ENCODE results near the gene DCXR.

DNA sequence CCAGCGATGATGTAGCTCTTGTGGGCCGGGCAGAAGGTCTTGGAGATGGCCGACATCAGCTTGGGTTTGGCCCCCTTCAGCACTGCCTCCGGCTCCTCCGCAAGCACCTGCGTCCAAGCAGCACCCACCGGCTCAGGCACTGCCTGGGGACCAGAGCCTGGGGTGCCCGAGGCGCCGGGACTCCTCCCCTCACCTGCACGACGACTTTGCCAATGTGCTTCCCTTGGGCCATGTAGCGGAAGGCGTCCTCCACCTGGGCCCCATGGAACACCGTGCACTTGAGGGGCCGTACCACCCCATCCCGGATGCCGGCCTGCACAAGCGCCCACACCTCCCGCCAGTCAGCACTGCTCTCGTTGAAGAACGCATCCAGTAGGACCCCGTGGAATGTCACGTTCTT is 45.5 kb upstream of the DCXR start:
- TF ChIP-seq POLR2AphosphoS5 (IDR thresholded peaks at IDR 0.05; ENCODE audit: low read depth, low read length) (no peak), EZH2 (IDR thresholded peaks at IDR 0.05) (no peak), EZH2phosphoT487 (IDR thresholded peaks at IDR 0.05; ENCODE audit: borderline replicate concordance) (no peak), ZFX (IDR thresholded peaks at IDR 0.05) (no peak), POLR2A (IDR thresholded peaks at IDR 0.05; ENCODE audit: borderline replicate concordance, extremely low read depth, insufficient read depth, insufficient read length) (no peak), YY1 (IDR thresholded peaks at IDR 0.05; ENCODE audit: extremely low read depth, insufficient replicate concordance, low read depth, low read length) (no peak), ELF1 (IDR thresholded peaks at IDR 0.05; ENCODE audit: borderline replicate concordance, low read depth) (no peak), SP1 (IDR thresholded peaks at IDR 0.05; ENCODE audit: low read depth) (no peak)
- TF ChIP-seq, protein P1, sequence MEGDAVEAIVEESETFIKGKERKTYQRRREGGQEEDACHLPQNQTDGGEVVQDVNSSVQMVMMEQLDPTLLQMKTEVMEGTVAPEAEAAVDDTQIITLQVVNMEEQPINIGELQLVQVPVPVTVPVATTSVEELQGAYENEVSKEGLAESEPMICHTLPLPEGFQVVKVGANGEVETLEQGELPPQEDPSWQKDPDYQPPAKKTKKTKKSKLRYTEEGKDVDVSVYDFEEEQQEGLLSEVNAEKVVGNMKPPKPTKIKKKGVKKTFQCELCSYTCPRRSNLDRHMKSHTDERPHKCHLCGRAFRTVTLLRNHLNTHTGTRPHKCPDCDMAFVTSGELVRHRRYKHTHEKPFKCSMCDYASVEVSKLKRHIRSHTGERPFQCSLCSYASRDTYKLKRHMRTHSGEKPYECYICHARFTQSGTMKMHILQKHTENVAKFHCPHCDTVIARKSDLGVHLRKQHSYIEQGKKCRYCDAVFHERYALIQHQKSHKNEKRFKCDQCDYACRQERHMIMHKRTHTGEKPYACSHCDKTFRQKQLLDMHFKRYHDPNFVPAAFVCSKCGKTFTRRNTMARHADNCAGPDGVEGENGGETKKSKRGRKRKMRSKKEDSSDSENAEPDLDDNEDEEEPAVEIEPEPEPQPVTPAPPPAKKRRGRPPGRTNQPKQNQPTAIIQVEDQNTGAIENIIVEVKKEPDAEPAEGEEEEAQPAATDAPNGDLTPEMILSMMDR (IDR thresholded peaks at IDR 0.05 in 2 of 3, conservative IDR thresholded peaks at IDR 0.05 in 1 of 3; ENCODE audit: borderline replicate concordance in 1 of 3, insufficient read depth in 1 of 3, low read depth in 2 of 3, low read length in 2 of 3): no peak
- TF ChIP-seq, protein P2, sequence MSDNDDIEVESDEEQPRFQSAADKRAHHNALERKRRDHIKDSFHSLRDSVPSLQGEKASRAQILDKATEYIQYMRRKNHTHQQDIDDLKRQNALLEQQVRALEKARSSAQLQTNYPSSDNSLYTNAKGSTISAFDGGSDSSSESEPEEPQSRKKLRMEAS (IDR thresholded peaks at IDR 0.05): no peak
- TF ChIP-seq, protein P3, sequence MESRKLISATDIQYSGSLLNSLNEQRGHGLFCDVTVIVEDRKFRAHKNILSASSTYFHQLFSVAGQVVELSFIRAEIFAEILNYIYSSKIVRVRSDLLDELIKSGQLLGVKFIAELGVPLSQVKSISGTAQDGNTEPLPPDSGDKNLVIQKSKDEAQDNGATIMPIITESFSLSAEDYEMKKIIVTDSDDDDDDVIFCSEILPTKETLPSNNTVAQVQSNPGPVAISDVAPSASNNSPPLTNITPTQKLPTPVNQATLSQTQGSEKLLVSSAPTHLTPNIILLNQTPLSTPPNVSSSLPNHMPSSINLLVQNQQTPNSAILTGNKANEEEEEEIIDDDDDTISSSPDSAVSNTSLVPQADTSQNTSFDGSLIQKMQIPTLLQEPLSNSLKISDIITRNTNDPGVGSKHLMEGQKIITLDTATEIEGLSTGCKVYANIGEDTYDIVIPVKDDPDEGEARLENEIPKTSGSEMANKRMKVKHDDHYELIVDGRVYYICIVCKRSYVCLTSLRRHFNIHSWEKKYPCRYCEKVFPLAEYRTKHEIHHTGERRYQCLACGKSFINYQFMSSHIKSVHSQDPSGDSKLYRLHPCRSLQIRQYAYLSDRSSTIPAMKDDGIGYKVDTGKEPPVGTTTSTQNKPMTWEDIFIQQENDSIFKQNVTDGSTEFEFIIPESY (IDR thresholded peaks at IDR 0.05; ENCODE audit: extremely low read depth, insufficient replicate concordance, low read length): no peak
- TF ChIP-seq, protein P4, sequence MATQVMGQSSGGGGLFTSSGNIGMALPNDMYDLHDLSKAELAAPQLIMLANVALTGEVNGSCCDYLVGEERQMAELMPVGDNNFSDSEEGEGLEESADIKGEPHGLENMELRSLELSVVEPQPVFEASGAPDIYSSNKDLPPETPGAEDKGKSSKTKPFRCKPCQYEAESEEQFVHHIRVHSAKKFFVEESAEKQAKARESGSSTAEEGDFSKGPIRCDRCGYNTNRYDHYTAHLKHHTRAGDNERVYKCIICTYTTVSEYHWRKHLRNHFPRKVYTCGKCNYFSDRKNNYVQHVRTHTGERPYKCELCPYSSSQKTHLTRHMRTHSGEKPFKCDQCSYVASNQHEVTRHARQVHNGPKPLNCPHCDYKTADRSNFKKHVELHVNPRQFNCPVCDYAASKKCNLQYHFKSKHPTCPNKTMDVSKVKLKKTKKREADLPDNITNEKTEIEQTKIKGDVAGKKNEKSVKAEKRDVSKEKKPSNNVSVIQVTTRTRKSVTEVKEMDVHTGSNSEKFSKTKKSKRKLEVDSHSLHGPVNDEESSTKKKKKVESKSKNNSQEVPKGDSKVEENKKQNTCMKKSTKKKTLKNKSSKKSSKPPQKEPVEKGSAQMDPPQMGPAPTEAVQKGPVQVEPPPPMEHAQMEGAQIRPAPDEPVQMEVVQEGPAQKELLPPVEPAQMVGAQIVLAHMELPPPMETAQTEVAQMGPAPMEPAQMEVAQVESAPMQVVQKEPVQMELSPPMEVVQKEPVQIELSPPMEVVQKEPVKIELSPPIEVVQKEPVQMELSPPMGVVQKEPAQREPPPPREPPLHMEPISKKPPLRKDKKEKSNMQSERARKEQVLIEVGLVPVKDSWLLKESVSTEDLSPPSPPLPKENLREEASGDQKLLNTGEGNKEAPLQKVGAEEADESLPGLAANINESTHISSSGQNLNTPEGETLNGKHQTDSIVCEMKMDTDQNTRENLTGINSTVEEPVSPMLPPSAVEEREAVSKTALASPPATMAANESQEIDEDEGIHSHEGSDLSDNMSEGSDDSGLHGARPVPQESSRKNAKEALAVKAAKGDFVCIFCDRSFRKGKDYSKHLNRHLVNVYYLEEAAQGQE (IDR thresholded peaks at IDR 0.05; ENCODE audit: low read depth): no peak
- TF ChIP-seq, protein P5, sequence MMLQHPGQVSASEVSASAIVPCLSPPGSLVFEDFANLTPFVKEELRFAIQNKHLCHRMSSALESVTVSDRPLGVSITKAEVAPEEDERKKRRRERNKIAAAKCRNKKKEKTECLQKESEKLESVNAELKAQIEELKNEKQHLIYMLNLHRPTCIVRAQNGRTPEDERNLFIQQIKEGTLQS (IDR thresholded peaks at IDR 0.05): no peak
